Measurements from ENCODE around the gene BLOC1S5. TPM values are rescaled to one million over a fixed set of nuclear protein-coding genes. Genes with fewer than 3 reads are reported as not detected.

Gene BLOC1S5
- total RNA-seq, 4 donors from 2014 or later, result 9.6 to 18.8 (median 14.9) TPM

GRCh38 chr6:8060346-8060745 lies 3.8 kb downstream of the BLOC1S5 start:
- TF ChIP-seq CTCF (IDR thresholded peaks at IDR 0.05; ENCODE audit: low read depth), result no peak

- no peak for TF ChIP-seq CTCF (IDR thresholded peaks at IDR 0.05; ENCODE audit: low read depth)
These were observed 5.1 kb downstream of the BLOC1S5 start for GRCh38 chr6:8059129-8059528.

- no peak for TF ChIP-seq CTCF (IDR thresholded peaks at IDR 0.05; ENCODE audit: low read depth)
These were observed 6.4 kb downstream of the BLOC1S5 start for GRCh38 chr6:8057793-8058192.

GRCh38 chr6:8057263-8057662 lies 6.9 kb downstream of the BLOC1S5 start:
- no peak for TF ChIP-seq CTCF (IDR thresholded peaks at IDR 0.05; ENCODE audit: low read depth)

- no peak for TF ChIP-seq CTCF (IDR thresholded peaks at IDR 0.05; ENCODE audit: low read depth)
These were observed 9.9 kb downstream of the BLOC1S5 start for GRCh38 chr6:8054276-8054675.

- no peak for TF ChIP-seq CTCF (IDR thresholded peaks at IDR 0.05; ENCODE audit: low read depth)
These were observed 16.5 kb downstream of the BLOC1S5 start for GRCh38 chr6:8047541-8048292.

GRCh38 chr6:8043221-8043620 lies 21.0 kb downstream of the BLOC1S5 start:
- no peak for TF ChIP-seq CTCF (IDR thresholded peaks at IDR 0.05; ENCODE audit: low read depth)

Data from subcutaneous adipose tissue (tissue), 4 donors.